Activated CD8-positive, alpha-beta memory T cell treated with anti-CD3 and anti-CD28 coated beads, Interleukin-2, amount 50 U/mL, for 1 hour (primary cell): Measurements from ENCODE around the gene KCNMA1.

ENCODE experiments used
- DNase-seq: peaks from one replicate; pipeline ENCODE4 v3.0.0-alpha.2; 2020; ENCODE audit errors: extremely low read depth

Gene KCNMA1

DNA sequence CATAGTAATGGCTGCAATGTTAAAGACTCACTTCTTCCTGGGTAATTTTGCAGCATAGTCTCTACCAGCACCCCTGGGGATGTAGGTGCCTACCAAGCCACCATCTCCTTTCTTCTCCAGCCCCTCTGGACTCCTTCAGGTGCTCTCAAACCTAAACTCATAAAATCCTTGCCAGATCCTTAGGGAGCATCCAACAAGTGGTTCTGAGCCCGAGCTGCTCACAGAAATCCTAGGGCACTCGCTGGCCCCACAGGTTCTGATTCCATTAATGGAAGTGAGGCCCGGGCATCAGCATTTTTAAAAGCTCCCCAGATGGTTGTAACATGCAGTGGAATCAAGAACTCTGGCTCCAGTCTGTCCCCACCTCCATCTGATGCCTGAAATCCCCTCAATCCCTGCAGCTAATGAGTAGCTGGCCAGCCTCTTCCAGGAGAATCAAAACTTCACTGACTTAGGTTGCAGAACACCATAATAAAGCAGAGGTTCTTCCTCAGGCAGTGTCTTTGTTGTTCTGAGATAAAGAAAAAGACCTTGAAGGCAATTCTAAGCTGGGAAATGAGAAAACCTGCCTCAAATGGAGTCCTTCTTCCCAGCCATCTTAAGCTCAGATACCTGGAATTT lies 336.8 kb downstream of the KCNMA1 start:
- no peak for DNase-seq

DNA sequence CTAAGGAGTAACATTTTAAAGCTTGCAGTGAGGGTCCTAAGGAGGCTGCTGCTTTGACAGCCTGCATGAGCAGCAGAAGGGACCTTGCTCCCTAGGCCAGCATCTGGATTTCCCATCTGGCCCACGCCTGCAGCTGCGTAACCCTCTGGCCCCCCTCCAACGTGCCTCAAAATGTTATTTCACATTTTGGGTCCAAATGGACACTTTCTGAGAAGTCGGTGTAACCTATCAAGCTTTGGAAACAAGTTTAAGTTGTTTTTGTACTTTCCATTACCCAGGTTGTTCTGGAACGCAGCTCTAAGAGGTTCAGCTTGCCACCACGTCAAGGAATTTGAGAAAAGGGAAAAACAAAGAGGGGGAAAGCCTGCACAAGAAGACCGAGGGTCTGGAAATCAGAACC lies 338.3 kb downstream of the KCNMA1 start:
- no peak for DNase-seq

DNA sequence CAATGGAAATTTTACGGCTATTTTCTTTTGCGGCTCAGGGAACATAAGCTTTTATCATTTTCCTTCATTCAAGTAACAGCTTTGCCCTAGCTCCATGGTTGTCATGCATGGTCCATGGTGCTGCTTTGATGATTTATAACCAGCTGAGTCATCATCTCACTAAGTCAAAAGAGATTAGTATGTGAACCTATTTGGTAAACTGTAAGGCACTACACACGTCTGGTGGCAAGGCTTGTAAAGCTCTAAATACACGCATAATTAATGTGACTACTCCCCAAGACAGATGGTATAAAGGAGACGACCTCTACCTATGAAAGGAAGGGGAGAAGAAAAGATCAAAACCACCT lies 340.2 kb downstream of the KCNMA1 start:
- no peak for DNase-seq

DNA sequence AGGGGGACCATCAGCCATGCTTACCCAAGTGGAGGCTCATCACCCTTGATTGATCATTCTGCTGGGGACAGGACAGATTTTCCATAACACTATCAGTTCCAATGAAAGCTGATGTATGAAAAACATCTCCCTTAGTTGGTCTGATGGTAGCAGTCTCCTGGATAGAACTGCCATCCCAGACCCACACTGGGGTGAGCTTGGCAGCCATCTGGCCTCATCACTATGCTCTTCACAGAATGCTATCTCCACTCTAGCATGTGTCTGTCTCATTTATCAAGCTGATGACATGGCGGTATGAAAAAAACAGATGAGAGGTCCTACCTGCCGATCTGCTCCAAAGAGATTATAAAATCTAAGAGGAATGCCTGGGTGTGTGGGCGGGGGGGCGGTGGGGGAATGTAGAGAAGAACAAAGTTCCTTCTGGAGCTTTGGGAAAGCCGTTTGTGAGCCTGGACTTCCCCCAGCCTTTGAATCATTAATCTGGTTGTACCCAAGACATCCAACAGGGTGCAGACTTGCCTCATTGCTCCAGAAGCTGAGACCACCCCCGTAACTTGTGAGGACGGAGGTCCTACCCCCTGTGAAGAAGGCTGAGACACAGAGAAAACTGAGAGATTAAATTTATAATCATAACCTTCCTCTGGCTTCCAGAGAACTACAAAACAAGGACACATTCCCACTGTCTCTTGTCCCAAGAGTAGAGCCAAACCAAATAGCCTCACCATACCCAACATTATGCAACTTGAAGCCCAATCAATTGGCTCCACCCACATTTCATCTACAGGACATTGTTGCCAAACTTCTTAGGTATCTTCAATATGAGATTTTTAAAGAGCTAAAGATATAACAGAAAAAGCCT lies 340.8 kb downstream of the KCNMA1 start:
- DNase-seq: no peak

DNA sequence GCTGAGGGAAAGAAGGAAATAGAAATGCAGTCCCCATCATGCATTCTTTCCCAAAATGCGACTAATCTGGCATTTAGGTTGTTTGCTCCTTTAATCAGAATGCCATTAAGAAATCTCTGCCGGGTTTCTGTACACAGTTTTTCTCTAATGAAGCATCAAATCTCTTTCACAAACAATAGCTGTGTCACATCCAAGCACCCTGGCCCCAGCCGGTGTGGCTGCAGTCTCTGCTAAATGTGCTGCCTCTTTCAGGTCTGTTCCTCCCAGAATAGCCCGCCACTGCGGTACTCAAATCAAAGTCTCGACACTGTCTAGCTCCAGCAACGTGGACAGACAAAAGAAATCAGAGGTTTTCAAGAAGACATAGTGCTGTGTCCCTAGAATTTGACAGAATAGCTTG lies 343.8 kb downstream of the KCNMA1 start:
- no peak for DNase-seq

DNA sequence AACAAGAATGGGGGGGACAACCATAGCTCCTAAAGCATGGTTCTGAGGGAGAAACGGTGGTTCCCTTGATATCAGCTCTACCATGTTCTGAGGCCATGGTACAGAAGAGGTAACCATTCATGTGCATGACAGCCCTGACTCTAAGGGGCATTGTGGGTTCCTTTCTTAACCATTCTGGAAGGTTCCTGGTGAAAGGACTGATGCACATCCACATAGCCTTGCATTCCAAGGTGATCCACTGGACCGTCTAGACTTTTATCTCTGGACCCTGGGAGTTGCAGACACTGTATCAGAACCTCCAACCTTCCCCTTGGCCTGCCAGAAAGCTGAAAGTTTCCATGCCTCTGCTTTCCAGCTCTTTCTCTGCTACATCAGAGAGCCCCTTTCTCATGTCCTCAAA lies 344.3 kb downstream of the KCNMA1 start:
- DNase-seq: no peak

DNA sequence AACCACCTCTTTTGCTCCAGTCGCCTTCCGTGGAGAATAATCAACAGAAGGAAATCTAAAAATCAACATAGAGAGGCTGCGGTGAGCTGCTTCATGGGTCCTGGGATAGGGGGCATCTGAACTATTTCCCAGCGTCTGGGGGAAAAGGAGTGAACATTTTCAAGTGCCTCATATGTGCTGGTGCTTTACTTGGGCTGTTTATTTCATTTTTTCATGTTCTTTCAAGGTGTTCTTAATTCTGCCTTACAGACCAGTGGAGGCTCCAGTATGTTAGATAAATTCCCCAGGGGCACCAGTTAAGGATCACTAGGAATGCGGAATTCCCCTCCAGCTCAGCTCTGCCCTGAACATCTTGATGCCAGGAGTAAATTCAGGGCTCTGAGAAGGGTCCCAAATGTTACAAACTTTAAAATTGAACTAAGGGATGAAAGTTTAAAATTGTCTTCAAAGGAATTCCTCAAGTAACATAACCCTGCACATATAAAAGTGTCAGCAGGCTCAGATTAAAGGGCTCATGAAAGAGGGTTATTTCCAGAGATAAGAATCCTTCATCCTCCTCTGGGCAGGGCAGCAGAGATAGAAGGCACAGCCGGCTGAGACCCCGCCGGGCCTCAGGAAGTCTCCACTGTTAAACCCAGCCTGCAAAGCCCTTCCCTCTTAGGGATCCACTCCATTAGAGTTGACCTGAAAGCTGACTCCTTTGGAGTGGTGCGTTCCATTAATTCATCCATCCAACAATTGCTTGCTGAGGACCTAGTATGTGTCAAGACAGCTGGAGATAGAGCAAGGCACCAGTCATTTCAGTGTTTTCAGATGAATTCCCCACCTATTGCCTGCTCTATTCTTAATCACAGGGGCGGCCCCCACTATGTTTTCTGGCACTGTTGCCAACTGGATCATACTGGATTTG lies 345.8 kb downstream of the KCNMA1 start:
- DNase-seq: no peak

DNA sequence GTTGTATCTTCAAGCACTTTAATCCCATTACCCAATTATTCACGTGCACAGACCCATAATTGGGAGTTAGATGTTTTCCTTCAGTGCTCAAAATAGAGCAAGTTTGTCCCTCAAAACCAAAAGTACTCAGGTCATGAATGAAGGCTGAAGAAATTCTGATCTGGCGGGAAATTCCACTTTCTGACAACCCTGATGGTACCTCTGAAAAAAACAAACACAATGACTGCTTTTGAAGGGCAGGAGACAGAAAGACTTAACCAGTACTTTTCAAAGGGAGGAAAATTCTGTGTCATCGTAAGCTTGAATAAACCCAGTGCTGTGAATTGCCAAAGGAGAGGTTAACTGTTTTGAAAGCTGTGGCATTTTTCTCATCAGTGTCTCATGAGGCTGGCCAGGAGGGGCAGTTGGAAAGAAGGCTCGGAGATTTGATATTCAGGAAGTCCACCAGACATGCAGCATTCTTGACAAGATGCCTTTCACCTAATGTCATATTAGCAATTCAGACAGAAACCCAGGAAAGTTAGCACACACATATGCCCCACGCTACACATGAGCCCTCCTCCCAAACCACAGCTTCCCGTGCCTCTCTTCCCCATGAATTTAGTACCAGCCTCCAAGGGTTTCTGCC lies 347.0 kb downstream of the KCNMA1 start:
- no peak for DNase-seq

DNA sequence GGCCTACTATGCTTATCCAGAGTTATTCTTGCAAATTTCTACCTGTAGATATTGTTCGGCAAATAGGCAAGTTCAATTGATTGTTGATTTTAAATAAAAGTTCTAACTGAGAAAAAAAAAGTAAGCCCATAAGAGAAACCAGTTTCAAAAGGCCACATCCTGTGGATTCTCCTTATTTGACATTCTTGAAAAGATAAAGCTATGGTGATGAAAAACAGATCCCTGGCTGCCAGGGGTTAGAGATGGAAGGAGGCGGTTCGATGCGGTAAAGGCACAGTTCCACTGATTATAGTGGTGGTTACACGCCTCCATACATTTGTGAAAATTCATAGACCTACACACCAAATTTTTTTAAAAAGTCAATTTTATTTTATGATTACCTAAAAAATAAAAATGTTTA lies 347.8 kb downstream of the KCNMA1 start:
- DNase-seq: no peak

DNA sequence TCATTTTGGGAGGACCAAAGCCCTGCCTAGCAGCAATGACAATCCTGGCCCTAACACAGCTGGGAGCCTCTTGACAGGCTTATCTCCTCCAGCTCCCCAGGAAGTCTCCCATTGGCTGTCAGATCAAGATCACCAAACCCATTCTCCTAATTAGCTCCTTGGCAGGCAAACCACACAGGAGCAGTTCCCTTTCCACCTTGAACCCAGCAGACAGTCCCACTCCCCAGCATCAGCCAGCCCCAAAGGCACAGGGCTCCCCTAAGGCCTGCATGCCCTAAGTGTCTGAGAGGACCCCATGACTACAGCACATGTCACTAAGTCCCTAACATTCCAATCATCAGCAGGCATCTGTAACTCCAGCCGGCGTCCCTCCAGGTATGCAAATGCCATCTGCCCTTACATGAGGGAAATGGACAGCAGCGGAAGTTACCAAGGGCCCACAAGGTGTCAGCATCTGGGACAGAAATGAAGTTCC lies 348.5 kb downstream of the KCNMA1 start:
- no peak for DNase-seq

DNA sequence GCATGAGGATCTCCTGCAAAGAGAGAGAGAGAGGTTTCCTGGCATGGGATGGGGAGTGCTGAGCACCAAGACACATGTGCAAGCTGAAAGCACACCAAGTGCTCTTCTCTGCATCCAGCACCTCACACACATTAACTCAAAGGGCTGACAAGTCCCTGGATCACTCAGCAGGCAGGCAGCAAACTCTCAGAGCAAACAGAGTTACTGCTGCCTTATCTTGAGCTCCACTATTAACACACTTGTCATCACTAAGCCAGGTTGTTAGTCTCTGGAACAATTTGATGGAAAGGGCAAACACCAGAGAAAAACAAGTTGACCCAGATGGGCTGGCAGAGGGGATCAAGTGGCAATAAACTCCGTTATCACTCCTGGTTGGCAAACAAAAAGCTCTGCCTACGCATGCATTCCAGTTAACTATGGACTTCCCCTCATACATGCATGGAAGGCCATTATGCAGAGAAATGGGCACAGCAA lies 349.9 kb downstream of the KCNMA1 start:
- no peak for DNase-seq

DNA sequence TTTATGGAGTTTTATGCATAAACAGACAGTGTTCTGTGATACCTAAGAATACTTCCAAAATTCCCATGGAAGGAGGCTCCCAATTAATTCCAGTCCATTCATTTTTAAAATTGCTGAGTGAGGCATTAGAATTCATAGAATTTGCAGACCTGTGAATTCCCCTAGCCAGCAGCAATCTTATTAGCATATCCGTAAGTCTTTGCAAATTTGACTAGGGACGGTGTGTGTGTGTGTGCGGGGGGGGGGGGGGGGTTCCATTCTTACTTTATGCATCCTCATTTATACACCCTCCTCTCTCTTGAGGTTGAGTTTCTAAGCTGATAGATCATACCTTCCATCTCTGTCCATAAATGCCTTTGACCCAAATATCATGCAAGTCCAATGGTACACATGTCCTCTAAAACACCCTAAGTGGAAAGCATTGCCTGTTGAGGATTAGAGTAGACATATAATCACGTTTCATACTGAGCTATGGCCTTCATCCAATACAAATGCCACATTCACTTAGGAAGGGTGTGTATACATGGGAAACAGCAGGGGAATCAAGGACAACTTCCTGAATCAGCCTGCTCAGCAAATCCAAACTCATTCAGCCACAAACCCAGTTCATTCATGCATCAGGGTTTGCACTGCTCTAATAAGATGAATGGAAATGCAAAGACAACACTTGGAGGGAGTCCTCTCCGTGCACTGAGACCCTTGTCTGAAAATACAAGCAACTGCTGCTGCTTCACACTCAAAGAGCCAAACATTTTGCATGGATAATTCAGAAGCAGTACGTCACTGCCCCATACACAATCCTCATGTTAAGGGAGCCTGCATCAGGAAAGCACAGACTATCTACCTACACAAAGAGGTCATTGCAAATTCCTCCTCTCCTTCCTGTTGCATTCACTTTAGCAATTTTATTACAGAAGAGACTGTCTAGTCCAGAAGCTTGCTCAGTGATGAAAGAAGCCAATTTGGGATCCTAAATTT lies 350.8 kb downstream of the KCNMA1 start:
- DNase-seq: no peak

DNA sequence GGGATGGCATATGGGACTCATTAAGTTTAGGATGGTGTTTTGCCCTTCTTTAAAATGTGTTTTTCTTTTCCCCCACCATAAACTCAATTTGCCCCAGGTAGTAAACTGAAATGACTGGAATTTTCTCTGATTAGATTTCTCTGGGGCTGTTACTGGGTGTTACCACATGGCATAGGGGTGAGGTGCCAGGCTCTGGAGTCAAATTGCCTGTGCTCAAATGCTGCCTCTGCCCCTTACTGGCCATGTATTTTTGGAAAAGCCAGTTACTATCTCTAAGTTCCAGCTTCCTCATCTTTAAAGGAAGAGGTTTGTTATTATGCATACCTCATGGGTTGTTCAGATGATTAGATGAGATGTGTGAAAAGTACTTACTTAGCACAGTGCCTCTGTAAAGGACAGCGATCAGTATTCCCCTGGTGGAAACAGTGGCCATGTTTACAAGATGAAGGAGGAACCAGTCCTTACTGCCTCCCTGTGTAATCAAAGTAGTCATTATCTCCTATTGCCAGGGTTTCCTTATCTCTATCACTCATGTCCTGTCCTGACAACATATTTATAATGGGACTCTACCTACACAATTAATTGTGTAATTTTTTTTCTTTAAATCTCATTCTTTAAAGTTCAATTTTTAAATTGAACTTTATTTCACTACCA lies 352.0 kb downstream of the KCNMA1 start:
- DNase-seq: no peak

DNA sequence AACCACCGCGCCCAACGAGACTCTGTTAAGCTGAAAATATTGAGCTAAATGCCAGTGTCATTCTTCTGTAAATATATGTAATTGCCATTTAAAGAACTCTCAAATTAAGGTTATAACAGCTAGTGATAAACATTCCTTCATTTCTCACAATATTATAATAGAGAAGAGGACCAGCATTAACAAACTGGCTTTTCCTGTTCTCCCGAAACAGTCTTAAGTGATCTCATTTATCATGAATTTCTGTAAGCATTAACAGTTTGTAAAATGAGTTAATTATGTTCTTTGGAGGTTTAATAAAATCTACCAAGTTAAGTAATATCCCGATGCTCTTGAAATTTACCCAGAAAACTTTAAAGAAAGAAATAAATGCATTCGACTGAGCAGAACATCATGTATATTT lies 352.8 kb downstream of the KCNMA1 start:
- no peak for DNase-seq

DNA sequence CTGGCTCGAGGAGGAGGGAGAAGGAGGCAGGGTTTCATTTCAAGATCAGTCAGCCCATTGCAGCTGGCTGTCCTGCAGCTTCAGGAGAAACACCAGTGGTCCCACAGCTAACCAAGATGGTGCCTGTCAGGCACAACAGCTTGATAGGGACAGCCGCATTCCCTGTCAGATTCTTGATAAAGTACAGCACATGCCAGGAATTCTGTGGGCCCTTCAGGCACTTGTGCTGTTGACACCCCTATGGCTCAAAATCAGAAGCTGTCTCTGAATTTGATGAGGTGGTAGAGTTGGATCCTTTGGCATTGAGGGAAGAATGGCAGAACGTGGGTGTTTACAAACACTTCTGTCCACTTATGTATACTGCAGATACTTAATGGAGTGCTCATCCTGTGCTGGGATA lies 354.3 kb downstream of the KCNMA1 start:
- DNase-seq: no peak

DNA sequence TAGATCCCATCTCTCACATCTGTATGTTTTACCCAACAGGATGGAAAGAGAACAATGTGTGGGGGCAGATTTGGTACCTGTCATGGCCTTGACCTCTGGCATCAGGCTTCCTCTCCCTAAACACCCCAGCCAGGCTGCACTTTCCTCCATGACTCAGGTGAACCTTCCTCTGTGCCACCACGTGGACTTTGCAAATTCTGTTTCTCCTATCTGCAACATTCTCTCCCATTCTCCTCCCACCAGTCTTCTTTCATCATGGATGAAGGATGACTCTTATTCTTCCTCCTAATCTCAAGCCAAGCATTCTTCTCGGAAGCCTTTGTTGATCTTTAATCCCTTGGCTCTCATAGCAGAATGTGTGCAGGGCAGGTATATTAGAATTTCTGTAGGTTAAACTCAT lies 355.4 kb downstream of the KCNMA1 start:
- DNase-seq: no peak

DNA sequence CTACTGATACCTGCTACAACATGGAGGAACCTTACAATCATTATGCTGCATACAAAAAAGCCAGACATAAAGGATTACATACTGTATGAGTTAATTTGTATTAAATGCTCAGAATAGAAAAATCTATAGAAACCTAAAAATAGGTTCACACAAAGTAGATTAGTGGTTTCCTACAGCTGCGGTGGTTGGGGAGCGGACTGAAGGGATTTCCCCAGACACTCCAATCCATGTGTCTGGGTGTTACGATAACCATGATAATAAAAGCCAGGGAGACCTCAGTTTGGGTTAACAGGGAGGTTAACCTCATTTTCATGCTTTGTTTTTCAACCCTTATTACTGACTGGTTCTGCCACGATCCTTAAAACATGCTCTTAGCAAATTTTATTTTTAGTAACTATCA lies 355.9 kb downstream of the KCNMA1 start:
- no peak for DNase-seq

DNA sequence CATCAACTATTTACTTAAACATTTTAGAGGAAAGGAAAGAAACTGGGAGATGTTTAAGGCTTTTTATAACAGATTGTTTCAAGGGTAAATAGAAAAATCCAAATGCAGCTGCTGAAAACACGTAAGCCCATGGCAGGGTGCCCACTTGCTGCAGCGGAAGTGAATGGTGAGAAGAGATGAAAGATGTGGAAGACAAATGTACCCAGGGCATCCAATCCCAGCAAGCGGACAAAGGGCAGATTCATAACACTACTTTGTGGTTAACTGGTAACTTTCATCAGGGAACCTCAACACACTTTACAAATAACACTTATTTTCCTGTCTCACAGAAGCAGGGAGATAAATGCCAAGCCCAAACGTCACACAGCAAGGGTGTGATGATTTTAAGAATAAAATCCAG lies 358.4 kb downstream of the KCNMA1 start:
- no peak for DNase-seq

DNA sequence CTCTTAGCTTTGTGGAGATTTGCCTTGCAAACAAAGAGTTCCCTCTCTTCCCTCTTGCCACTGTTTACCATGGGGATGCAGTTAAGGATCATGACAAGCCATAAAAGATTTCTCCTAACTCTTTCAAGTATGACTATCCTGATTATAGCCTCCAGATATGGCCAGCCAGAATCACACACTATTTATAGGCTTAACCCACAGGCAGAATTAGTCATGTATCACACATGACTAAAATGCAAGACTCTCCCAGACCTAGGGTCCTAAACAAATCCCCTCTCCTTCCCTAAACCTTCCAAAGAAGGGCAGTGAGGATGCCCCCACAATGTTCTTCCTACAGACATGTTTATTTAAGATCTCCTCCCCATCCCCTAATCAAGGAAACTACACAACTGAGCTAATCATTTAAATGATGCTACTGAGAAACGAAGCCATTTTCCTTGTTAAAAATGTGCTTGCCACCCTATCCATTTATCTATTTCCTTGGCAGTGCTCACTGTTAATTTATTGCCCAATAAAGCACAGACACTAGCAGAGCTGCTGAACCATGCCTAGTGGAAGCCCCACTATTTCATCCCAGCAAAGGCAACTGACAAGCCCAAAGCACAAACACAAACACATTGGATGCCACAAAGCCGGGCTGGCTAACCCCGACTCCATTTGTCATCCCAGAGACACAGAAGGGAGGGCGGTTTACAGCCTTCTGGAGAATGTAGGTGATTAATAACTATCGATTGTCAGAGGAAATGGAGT lies 363.4 kb downstream of the KCNMA1 start:
- no peak for DNase-seq
